Fibroblast of villous mesenchyme (primary cell): ENCODE data around the gene MCC. TPM values are rescaled to one million over a fixed set of nuclear protein-coding genes. Genes with fewer than 3 reads are reported as not detected.
A peak's percentile ranks its signal among the peaks of the same experiment; 100 is the strongest.
"Not testable (repeated sequence)": the region's sequence is repeated elsewhere in the genome, so short reads cannot be mapped to it uniquely, and the experiment has no call there.

Experiments
- DNase-seq: peaks from one replicate; pipeline ENCODE4 v3.0.0-alpha.2; 2010; ENCODE audit warnings: low read depth
- H3K4me3 ChIP-seq: 2 replicates; pipeline ENCODE4 v1.5.1; 2011; ENCODE audit warnings: low read depth, mild to moderate bottlenecking, low read length
- total RNA-seq: library from RNA; depleted of rRNA; stranded (reverse); fragments of >200 nt; gene quantifications from 2 replicates; pipeline ENCODE4 v1.2.3, GENCODE V29; 2012
- TF ChIP-seq, protein P1 (sequence below): IDR thresholded peaks from 2 replicates; pipeline ENCODE4 v1.5.1; 2012; ENCODE audit warnings: low read depth, mild to moderate bottlenecking, low read length; ENCODE audit not compliant: insufficient read depth

MCC gene
- total RNA-seq, 1 donor: 37.6 TPM

- no peak for DNase-seq
- no peak overlapping the region for H3K4me3 ChIP-seq
- TF ChIP-seq, protein P1, sequence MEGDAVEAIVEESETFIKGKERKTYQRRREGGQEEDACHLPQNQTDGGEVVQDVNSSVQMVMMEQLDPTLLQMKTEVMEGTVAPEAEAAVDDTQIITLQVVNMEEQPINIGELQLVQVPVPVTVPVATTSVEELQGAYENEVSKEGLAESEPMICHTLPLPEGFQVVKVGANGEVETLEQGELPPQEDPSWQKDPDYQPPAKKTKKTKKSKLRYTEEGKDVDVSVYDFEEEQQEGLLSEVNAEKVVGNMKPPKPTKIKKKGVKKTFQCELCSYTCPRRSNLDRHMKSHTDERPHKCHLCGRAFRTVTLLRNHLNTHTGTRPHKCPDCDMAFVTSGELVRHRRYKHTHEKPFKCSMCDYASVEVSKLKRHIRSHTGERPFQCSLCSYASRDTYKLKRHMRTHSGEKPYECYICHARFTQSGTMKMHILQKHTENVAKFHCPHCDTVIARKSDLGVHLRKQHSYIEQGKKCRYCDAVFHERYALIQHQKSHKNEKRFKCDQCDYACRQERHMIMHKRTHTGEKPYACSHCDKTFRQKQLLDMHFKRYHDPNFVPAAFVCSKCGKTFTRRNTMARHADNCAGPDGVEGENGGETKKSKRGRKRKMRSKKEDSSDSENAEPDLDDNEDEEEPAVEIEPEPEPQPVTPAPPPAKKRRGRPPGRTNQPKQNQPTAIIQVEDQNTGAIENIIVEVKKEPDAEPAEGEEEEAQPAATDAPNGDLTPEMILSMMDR: no peak
These were observed 84.0 kb downstream of the MCC start for GRCh38 chr5:113404269-113404668.

- DNase-seq, H3K4me3 ChIP-seq: not testable (repeated sequence)
These were observed 90.3 kb downstream of the MCC start for GRCh38 chr5:113397986-113398385.

GRCh38 chr5:113397046-113397445 lies 91.2 kb downstream of the MCC start:
- DNase-seq: no peak
- H3K4me3 ChIP-seq: no peak overlapping the region
- TF ChIP-seq, protein P1: no peak

DNA sequence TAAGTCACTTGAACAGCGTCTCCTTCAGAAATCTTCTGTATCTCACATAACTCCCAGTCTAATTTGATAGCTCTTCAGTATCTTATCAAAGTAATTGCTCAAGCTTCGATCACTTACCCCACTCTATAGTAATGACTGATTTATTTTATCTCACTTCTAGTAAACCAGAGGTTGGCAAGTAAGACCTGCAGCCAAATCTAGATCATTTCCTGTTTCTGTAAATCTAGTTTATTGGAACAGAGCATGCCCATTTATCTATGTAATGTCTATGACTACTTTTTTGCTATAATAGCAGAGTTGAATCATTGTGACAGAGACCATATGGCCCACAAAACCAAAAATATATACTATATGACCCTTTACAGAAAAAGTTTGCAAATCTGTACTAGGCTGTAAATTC lies 93.6 kb downstream of the MCC start:
- H3K4me3 ChIP-seq: no peak overlapping the region
- TF ChIP-seq, protein P1: no peak
- peak; percentile 60 for DNase-seq

GRCh38 chr5:113390224-113390623 lies 98.0 kb downstream of the MCC start:
- TF ChIP-seq, protein P1: no peak
- no peak for DNase-seq

DNA sequence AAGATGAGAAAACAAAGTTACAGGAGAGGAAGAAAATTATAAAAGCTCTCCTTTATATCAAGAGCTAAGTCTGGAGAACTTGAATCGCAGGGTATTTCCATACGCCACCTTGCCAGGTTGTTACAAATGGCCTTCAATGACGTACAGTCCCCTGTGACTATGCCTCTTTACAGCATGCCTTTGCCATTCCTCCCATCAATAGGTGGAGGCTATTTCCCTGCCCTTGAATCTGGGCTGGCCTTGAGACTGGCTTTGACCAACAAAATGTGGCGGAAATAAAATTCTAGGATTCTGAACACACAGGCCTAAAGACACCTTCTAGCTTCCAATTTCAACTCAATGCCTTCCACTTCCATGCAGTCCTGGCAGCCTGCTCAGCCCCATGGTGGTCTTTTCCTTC lies 99.1 kb downstream of the MCC start:
- no peak overlapping the region for H3K4me3 ChIP-seq
- no peak for DNase-seq
- TF ChIP-seq, protein P1: no peak

More at GRCh38 chr5:113390224-113390623, 98.0 kb downstream of the MCC start:
- no peak overlapping the region for H3K4me3 ChIP-seq

DNA sequence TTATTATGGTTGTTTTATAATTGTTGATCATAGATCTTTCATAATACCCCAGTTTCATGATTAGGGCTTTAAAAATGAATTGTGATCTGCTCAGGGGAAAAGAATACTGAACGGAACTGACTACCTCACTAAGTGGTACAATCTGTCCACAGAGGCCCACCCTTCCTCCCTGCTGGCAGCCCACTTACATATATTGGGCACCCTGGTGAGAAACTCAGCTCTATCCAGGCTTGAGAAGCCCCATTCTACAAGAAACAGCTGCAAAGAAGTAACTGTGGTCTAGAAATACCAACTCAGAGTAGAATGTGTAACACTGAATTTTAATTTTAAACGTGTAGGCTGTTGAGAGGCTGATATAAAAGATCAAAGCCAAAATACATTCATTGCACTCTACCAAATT lies 100.4 kb downstream of the MCC start:
- no peak overlapping the region for H3K4me3 ChIP-seq
- TF ChIP-seq, protein P1: no peak
- no peak for DNase-seq
